ENCODE results near the gene ACSF2.

ACSF2 gene

GRCh38 chr17:50382931-50383330, 43.1 kb upstream of the ACSF2 start:
- H3K27ac ChIP-seq (ENCODE audit: low read length), result no peak overlapping the region
- no peaks in the 10 kb centered on the region for H4K20me1 ChIP-seq (ENCODE audit: insufficient read depth, low read length)
- no peak overlapping the region for H2AFZ ChIP-seq (ENCODE audit: low read length)
- H3K27me3 ChIP-seq (replicated peaks; ENCODE audit: insufficient read depth, low read length), result no peaks in the 10 kb centered on the region
- TF ChIP-seq EZH2 (optimal IDR thresholded peaks at IDR 0.05; ENCODE audit: low read depth, low read length) (no peak), EZH2phosphoT487 (IDR thresholded peaks at IDR 0.05; ENCODE audit: low read length) (no peak), CTCF (IDR thresholded peaks at IDR 0.05; ENCODE audit: low read length) (no peak)
- H3K9ac ChIP-seq (ENCODE audit: low read length), result no peak overlapping the region
- H3K9me2 ChIP-seq (replicated peaks; ENCODE audit: insufficient read depth, low read length), result no peaks in the 10 kb centered on the region
- H3K4me3 ChIP-seq (ENCODE audit: low read length), result no peak overlapping the region
- no peak overlapping the region for H3K4me2 ChIP-seq (ENCODE audit: low read depth, low read length)
- H3K9me3 ChIP-seq (replicated peaks; ENCODE audit: insufficient read depth, low read length), result no peaks in the 10 kb centered on the region
- peaks cover 25% of the 10 kb centered on the region for H3K36me3 ChIP-seq (replicated peaks; ENCODE audit: insufficient read depth, low read length)
- H3K4me1 ChIP-seq (ENCODE audit: low read length), result no peaks in the 10 kb centered on the region
- H3K79me2 ChIP-seq (ENCODE audit: low read length), result peaks cover 6% of the 10 kb centered on the region
- DNase-seq, result no peak
- H3F3A ChIP-seq (ENCODE audit: insufficient read depth, low read length), result no peaks in the 10 kb centered on the region; the same call in 1 of the 2 replicates

GRCh38 chr17:50386510-50386909, 39.5 kb upstream of the ACSF2 start:
- Histone ChIP-seq H3K4me3 (ENCODE audit: low read length) (no peak overlapping the region), H3K79me2 (ENCODE audit: low read length) (peaks cover 37% of the 10 kb centered on the region), H3K9me2 (replicated peaks; ENCODE audit: insufficient read depth, low read length) (no peaks in the 10 kb centered on the region), H3K4me2 (ENCODE audit: low read depth, low read length) (no peak overlapping the region), H3K9me3 (replicated peaks; ENCODE audit: insufficient read depth, low read length) (no peaks in the 10 kb centered on the region), H3K4me1 (ENCODE audit: low read length) (peaks cover 8% of the 10 kb centered on the region), H3K27ac (ENCODE audit: low read length) (no peak overlapping the region), H3K27me3 (replicated peaks; ENCODE audit: insufficient read depth, low read length) (no peaks in the 10 kb centered on the region), H3K36me3 (replicated peaks; ENCODE audit: insufficient read depth, low read length) (peaks cover 23% of the 10 kb centered on the region), H3K9ac (ENCODE audit: low read length) (no peak overlapping the region), H3F3A (ENCODE audit: insufficient read depth, low read length) (no peaks in the 10 kb centered on the region), H2AFZ (ENCODE audit: low read length) (no peak overlapping the region), H4K20me1 (ENCODE audit: insufficient read depth, low read length) (no peaks in the 10 kb centered on the region)
- TF ChIP-seq CTCF (IDR thresholded peaks at IDR 0.05; ENCODE audit: low read length) (no peak), EZH2 (optimal IDR thresholded peaks at IDR 0.05; ENCODE audit: low read depth, low read length) (no peak), EZH2phosphoT487 (IDR thresholded peaks at IDR 0.05; ENCODE audit: low read length) (no peak)
- DNase-seq, result no peak

- TF ChIP-seq EZH2 (optimal IDR thresholded peaks at IDR 0.05; ENCODE audit: low read depth, low read length), result no peak
- no peak for TF ChIP-seq CTCF (IDR thresholded peaks at IDR 0.05; ENCODE audit: low read length)
- no peak for TF ChIP-seq EZH2phosphoT487 (IDR thresholded peaks at IDR 0.05; ENCODE audit: low read length)
- Histone ChIP-seq H3K4me3 (ENCODE audit: low read length) (no peak overlapping the region), H3K36me3 (replicated peaks; ENCODE audit: insufficient read depth, low read length) (peaks cover 40% of the 10 kb centered on the region), H3K27me3 (replicated peaks; ENCODE audit: insufficient read depth, low read length) (no peaks in the 10 kb centered on the region), H4K20me1 (ENCODE audit: insufficient read depth, low read length) (no peaks in the 10 kb centered on the region), H3K79me2 (ENCODE audit: low read length) (peaks cover 52% of the 10 kb centered on the region), H3K9me2 (replicated peaks; ENCODE audit: insufficient read depth, low read length) (no peaks in the 10 kb centered on the region), H2AFZ (ENCODE audit: low read length) (no peak overlapping the region), H3K27ac (ENCODE audit: low read length) (no peak overlapping the region), H3K4me2 (ENCODE audit: low read depth, low read length) (no peak overlapping the region), H3K9me3 (replicated peaks; ENCODE audit: insufficient read depth, low read length) (no peaks in the 10 kb centered on the region), H3K9ac (ENCODE audit: low read length) (no peak overlapping the region), H3K4me1 (ENCODE audit: low read length) (peaks cover 27% of the 10 kb centered on the region), H3F3A (ENCODE audit: insufficient read depth, low read length) (peaks cover 21% of the 10 kb centered on the region; the same call in 1 of the 2 replicates)
- DNase-seq, result no peak
Observed at GRCh38 chr17:50388728-50389127, 37.3 kb upstream of the ACSF2 start.
